Astrocyte (in vitro differentiated cells and primary cell): ENCODE measurements around the gene TEX19.

ENCODE experiments used
- CTCF ChIP-seq: IDR thresholded peaks from 2 replicates; pipeline ENCODE4 v1.5.1; 2011; ENCODE audit warnings: low read depth, mild to moderate bottlenecking, inconsistent platforms, low read length, moderate library complexity; ENCODE audit not compliant: insufficient read depth
- EZH2 ChIP-seq: IDR thresholded peaks from 2 replicates; pipeline ENCODE4 v1.6.1; 2012; ENCODE audit warnings: mild to moderate bottlenecking, low read length, inconsistent platforms; ENCODE audit not compliant: insufficient read depth

- TF ChIP-seq CTCF (no peak), EZH2 (no peak)
Observed at GRCh38 chr17:82351254-82351712, 7.8 kb upstream of the TEX19 start.
